Muscle of leg (tissue), 11 donors: ENCODE results near the gene ISG15. TPM values are rescaled to one million over a fixed set of nuclear protein-coding genes. Genes with fewer than 3 reads are reported as not detected.
A peak's percentile ranks its signal among the peaks of the same experiment; 100 is the strongest.

ENCODE experiments used
- DNase-seq: peaks from one replicate; pipeline ENCODE4 v3.0.0; 2013
- H3K27ac ChIP-seq: one replicate; pipeline ENCODE4 v1.5.1; 2013; ENCODE audit warnings: mild to moderate bottlenecking, low read length, control low read depth
- H3K27me3 ChIP-seq: one replicate; pipeline ENCODE4 v1.6.1; 2013; ENCODE audit warnings: low read length; ENCODE audit not compliant: control insufficient read depth, insufficient read depth
- H3K36me3 ChIP-seq: one replicate; pipeline ENCODE4 v1.6.1; 2013; ENCODE audit warnings: low read length; ENCODE audit not compliant: control insufficient read depth, insufficient read depth
- H3K4me1 ChIP-seq: one replicate; pipeline ENCODE4 v1.6.1; 2013; ENCODE audit warnings: low read length; ENCODE audit not compliant: control insufficient read depth, insufficient read depth
- H3K4me3 ChIP-seq: one replicate; pipeline ENCODE4 v1.5.1; 2013; ENCODE audit warnings: low read length, control low read depth
- H3K9me3 ChIP-seq: replicated peaks from 2 replicates; pipeline ENCODE4 v1.6.1; 2013; ENCODE audit warnings: low read depth, low read length; ENCODE audit not compliant: control insufficient read depth
- whole genome bisulfite sequencing: methylation state at CpG from one replicate; pipeline ENCODE4 v1.1.5; 2013; ENCODE audit warnings: missing lambda C conversion rate; ENCODE audit not compliant: insufficient coverage; 5-methylcytosine and 5-hydroxymethylcytosine counted together
- polyA plus RNA-seq, 8 donors: library from polyadenylated mRNA; unstranded; fragments of 120-200 nt; gene quantifications; one replicate each; pipeline versions ENCODE4 v1.2.1 to v1.2.3, GENCODE V29; 2013; ENCODE audit warnings: inconsistent platforms in 1 of 8, low replicate concordance in 1 of 8; ENCODE audit not compliant: insufficient read length in 8 of 8, insufficient read depth in 1 of 8
- total RNA-seq: library from RNA; stranded (reverse); fragments of 120-200 nt; gene quantifications from one replicate; pipeline ENCODE4 v1.2.4, GENCODE V29; 2013

The ISG15 gene
- total and polyA plus RNA-seq, 9 donors = 8.2 to 18.8 (median 12.6) TPM

GRCh38 chr1:1062348-1063163, 49.3 kb downstream of the ISG15 start:
- WGBS = 18% methylated on average over 24 of the region's 29 CpGs
- Histone ChIP-seq H3K27me3 (peaks cover 85% of the 10 kb centered on the region), H3K36me3 (no peaks in the 10 kb centered on the region), H3K4me1 (peaks cover 22% of the 10 kb centered on the region), H3K4me3 (no peak overlapping the region), H3K27ac (no peak overlapping the region), H3K9me3 (no peaks in the 10 kb centered on the region)
- peak; percentile 38 for DNase-seq

GRCh38 chr1:1063261-1063944, 50.1 kb downstream of the ISG15 start:
- no peak for DNase-seq
- H3K4me3 ChIP-seq = no peak overlapping the region
- H3K27me3 ChIP-seq = peaks cover 85% of the 10 kb centered on the region
- H3K4me1 ChIP-seq = peaks cover 25% of the 10 kb centered on the region
- no peak overlapping the region for H3K27ac ChIP-seq
- H3K9me3 ChIP-seq = no peaks in the 10 kb centered on the region
- no peaks in the 10 kb centered on the region for H3K36me3 ChIP-seq
- WGBS = 59% methylated on average over 18 of the region's 24 CpGs

Other genes with a start within 250 kb of the ISG15 start
- 8.1 TPM for gene SAMD11, start 89.6 kb upstream of the ISG15 start, total RNA-seq
- 1 to 10 TPM; 2.4 to 9.2 (median 6.2) TPM for gene SAMD11, start 89.6 kb upstream of the ISG15 start, polyA plus RNA-seq
- 41.8 TPM for gene NOC2L, start 54.2 kb upstream of the ISG15 start, total RNA-seq
- 10 to 100 TPM; 39.8 to 49.9 (median 45.8) TPM for gene NOC2L, start 54.2 kb upstream of the ISG15 start, polyA plus RNA-seq
- gene KLHL17, start 52.9 kb upstream of the ISG15 start, total RNA-seq = 3.9 TPM
- gene KLHL17, start 52.9 kb upstream of the ISG15 start, polyA plus RNA-seq = 1 to 10 TPM; 4.6 to 8.1 (median 6.2) TPM
- not detected for gene PLEKHN1, start 47.0 kb upstream of the ISG15 start, total RNA-seq
- 1 to 10 TPM in 1 of 8 donors, under 1 TPM in 2, not detected in 5; 0.14 to 1.3 (median 0.53) TPM for gene PLEKHN1, start 47.0 kb upstream of the ISG15 start, polyA plus RNA-seq
- gene PERM1, start 31.4 kb upstream of the ISG15 start, total RNA-seq = 3.1 TPM
- gene PERM1, start 31.4 kb upstream of the ISG15 start, polyA plus RNA-seq = 1 to 10 TPM in 7 of 8 donors, under 1 TPM in 1; 0.86 to 2.5 (median 1.8) TPM
- gene HES4, start 13.4 kb upstream of the ISG15 start, total RNA-seq = 39.4 TPM
- 10 to 100 TPM; 14.4 to 31.3 (median 19.4) TPM for gene HES4, start 13.4 kb upstream of the ISG15 start, polyA plus RNA-seq
- 16.0 TPM for gene AGRN, start 6.6 kb downstream of the ISG15 start, total RNA-seq
- gene AGRN, start 6.6 kb downstream of the ISG15 start, polyA plus RNA-seq = 10 to 100 TPM; 35.9 to 92.0 (median 58.4) TPM
- 0.09 TPM for gene RNF223, start 60.8 kb downstream of the ISG15 start, total RNA-seq
- under 1 TPM in 6 of 8 donors, not detected in 2; 0.08 to 0.23 (median 0.09) TPM for gene RNF223, start 60.8 kb downstream of the ISG15 start, polyA plus RNA-seq
- 4.5 TPM for gene C1orf159, start 102.6 kb downstream of the ISG15 start, total RNA-seq
- gene C1orf159, start 102.6 kb downstream of the ISG15 start, polyA plus RNA-seq = 1 to 10 TPM; 4.5 to 8.4 (median 6.7) TPM
- 0.09 TPM for gene TTLL10, start 160.4 kb downstream of the ISG15 start, total RNA-seq
- gene TTLL10, start 160.4 kb downstream of the ISG15 start, polyA plus RNA-seq = under 1 TPM in 7 of 8 donors, not detected in 1; 0.11 to 0.59 (median 0.37) TPM
- gene TNFRSF18, start 193.1 kb downstream of the ISG15 start, total RNA-seq = 2.7 TPM
- gene TNFRSF18, start 193.1 kb downstream of the ISG15 start, polyA plus RNA-seq = 1 to 10 TPM; 1.8 to 7.4 (median 3.3) TPM
- gene TNFRSF4, start 200.7 kb downstream of the ISG15 start, total RNA-seq = 3.2 TPM
- gene TNFRSF4, start 200.7 kb downstream of the ISG15 start, polyA plus RNA-seq = 1 to 10 TPM; 1.5 to 3.3 (median 2.0) TPM
- 57.2 TPM for gene SDF4, start 218.5 kb downstream of the ISG15 start, total RNA-seq
- 100 to 1,000 TPM in 4 of 8 donors, 10 to 100 TPM in 4; 87.5 to 117 (median 99.6) TPM for gene SDF4, start 218.5 kb downstream of the ISG15 start, polyA plus RNA-seq
- 19.2 TPM for gene B3GALT6, start 218.7 kb downstream of the ISG15 start, total RNA-seq
- 10 to 100 TPM; 19.0 to 22.8 (median 21.4) TPM for gene B3GALT6, start 218.7 kb downstream of the ISG15 start, polyA plus RNA-seq
- gene C1QTNF12, start 233.2 kb downstream of the ISG15 start, total RNA-seq = 8.2 TPM
- gene C1QTNF12, start 233.2 kb downstream of the ISG15 start, polyA plus RNA-seq = 1 to 10 TPM; 1.9 to 8.7 (median 4.5) TPM